ENCODE data around the gene CD58. TPM values are rescaled to one million over a fixed set of nuclear protein-coding genes. Genes with fewer than 3 reads are reported as not detected.

The CD58 gene
- total and polyA plus RNA-seq, 9 of the 15 experiments (the other 6 are each of a cell fraction or from before 2014, with no cell fraction given): 18.1 to 113 (median 37.4) TPM

DNA sequence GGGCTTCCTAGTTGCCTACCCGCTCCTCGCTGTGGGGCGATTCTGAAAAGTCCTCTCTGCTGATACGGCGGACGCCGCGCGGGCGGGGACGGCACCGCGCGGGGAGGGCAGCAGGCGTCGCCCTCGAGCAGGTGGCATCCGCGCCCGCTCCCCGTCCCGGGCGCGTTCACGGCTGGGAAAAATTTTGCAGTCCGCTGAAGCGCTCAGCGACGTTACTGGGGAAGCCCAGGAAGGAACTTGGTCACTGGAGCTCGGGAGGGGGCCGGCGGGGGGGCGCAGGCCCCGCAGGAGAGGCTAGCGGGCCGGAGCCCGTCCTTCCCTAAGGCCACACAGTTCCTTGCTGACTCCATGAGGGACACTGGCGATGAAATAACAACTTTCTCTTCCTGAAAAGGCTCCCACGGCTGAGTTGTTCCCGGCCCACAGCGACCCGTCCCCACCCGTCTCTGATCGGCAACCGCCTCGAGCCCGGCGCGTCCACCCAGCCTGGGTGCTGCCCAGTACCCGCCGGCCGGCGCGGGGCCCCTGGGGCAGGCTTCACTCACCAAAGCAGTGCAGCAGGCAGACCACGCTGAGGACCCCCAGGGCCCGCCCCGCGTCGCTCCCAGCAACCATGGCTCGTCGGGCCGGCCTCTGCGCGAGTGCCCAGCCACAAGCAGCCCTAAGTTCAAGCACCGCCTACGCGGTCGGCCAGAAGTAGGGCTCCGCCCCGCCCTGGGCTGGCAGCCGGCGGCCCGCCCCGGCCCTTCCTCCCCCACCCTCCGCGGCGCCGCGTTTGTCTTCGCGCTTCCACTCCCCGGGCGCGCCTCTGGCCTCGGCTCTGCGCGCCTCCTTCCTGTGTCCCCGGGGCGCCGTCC is at the start of gene CD58 (continued):
- no peak; the same call in 1 of the 2 replicates for TF ChIP-seq NFRKB (IDR thresholded peaks at IDR 0.05; ENCODE audit: low read depth)
- TF ChIP-seq ELK1 (CRISPR knock-in tag; IDR thresholded peaks at IDR 0.05): no peak
- TF ChIP-seq, protein P1, sequence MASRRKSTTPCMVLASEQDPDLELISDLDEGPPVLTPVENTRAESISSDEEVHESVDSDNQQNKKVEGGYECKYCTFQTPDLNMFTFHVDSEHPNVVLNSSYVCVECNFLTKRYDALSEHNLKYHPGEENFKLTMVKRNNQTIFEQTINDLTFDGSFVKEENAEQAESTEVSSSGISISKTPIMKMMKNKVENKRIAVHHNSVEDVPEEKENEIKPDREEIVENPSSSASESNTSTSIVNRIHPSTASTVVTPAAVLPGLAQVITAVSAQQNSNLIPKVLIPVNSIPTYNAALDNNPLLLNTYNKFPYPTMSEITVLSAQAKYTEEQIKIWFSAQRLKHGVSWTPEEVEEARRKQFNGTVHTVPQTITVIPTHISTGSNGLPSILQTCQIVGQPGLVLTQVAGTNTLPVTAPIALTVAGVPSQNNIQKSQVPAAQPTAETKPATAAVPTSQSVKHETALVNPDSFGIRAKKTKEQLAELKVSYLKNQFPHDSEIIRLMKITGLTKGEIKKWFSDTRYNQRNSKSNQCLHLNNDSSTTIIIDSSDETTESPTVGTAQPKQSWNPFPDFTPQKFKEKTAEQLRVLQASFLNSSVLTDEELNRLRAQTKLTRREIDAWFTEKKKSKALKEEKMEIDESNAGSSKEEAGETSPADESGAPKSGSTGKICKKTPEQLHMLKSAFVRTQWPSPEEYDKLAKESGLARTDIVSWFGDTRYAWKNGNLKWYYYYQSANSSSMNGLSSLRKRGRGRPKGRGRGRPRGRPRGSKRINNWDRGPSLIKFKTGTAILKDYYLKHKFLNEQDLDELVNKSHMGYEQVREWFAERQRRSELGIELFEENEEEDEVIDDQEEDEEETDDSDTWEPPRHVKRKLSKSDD (conservative IDR thresholded peaks at IDR 0.05; ENCODE audit: low read length): 0 out of 2 replicates have a peak, but pooled peaks have one; percentile 10
- TF ChIP-seq IFI16 (CRISPR knock-in tag; IDR thresholded peaks at IDR 0.05): no peak
- TF ChIP-seq POLR3A (IDR thresholded peaks at IDR 0.05; ENCODE audit: borderline replicate concordance, extremely low read depth, insufficient read depth, insufficient read length): no peak
- TF ChIP-seq DPF2 (IDR thresholded peaks at IDR 0.05): peak; percentile 17; the same call in 1 of the 2 replicates
- peak; percentile 51; the same call in 1 of the 2 replicates for TF ChIP-seq ZBTB9 (CRISPR knock-in tag; IDR thresholded peaks at IDR 0.05)
- no peak for TF ChIP-seq NCOA4 (IDR thresholded peaks at IDR 0.05; ENCODE audit: partially characterized antibody)
- no peak for TF ChIP-seq TCFL5 (CRISPR knock-in tag; conservative IDR thresholded peaks at IDR 0.05)
- TF ChIP-seq ZFP1 (CRISPR knock-in tag; IDR thresholded peaks at IDR 0.05): no peak
- TF ChIP-seq VEZF1 (CRISPR knock-in tag; IDR thresholded peaks at IDR 0.05): peak; percentile 92
- TF ChIP-seq NR2F6 (CRISPR knock-in tag; IDR thresholded peaks at IDR 0.05): 0 out of 2 replicates have a peak, but pooled peaks have one; percentile 19
- TF ChIP-seq AFF4 (CRISPR knock-in tag; IDR thresholded peaks at IDR 0.05): peak; percentile 91
- TF ChIP-seq GMEB1 (CRISPR knock-in tag; IDR thresholded peaks at IDR 0.05): no peak; the same call in none of the 2 replicates
